GM19463 (cell line): ENCODE measurements around the gene PIK3C2G.
A peak's percentile ranks its signal among the peaks of the same experiment; 100 is the strongest.
"Not testable (repeated sequence)": the region's sequence is repeated elsewhere in the genome, so short reads cannot be mapped to it uniquely, and the experiment has no call there.

Source experiments
- ATAC-seq: cut with Tn5 transposase; IDR thresholded peaks from one replicate; pipeline ENCODE4 v1.9.1; 2021; ENCODE audit warnings: mild to moderate bottlenecking, moderate library complexity; ENCODE audit not compliant: unreplicated experiment

PIK3C2G gene

GRCh38 chr12:18261273-18261672 is at the start of gene PIK3C2G:
Gene PIK3C2G, plus strand, starts transcription at chr12:18261518. Its CDS starts 20,564 bp downstream, at chr12:18282082.
- no peak for ATAC-seq

DNA sequence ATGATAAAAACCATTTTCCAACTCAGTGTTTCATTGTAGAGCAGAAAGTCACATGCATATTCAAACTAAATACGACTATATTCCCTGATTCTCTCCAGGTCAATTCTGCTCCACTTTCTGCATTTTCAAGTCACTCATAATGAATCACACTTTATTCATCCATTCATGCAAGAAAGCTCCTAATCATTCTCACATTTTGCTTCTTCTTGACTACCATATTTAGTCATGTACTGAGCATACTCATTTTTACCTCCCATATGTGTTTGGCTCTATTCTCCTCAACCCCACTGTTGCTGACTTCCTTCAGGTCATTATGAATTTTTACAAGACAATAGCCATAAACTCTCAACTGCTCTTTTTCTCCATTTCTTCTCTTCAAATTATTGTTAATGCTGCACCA is 43.4 kb upstream of the PIK3C2G start:
- no peak for ATAC-seq

GRCh38 chr12:18221726-18222125 is 39.6 kb upstream of the PIK3C2G start:
- ATAC-seq = no peak

DNA sequence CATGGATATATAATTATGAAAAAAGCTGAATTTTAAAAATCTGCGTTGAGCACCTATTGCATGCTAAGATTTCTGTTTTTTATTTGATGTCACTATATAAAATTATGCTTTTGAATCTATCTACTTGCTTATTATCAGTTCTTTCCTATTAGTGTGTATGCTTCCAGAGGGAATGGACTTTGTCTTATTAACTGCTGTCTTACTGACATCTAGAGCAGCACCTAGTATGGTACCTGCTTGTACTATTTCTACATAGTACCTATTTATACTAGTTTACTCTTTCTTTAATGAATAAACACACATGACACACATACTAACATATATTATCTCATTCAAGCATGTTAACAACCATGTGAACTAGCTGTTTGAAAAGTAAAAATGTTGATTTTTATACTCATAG is 38.6 kb upstream of the PIK3C2G start:
- ATAC-seq = no peak

DNA sequence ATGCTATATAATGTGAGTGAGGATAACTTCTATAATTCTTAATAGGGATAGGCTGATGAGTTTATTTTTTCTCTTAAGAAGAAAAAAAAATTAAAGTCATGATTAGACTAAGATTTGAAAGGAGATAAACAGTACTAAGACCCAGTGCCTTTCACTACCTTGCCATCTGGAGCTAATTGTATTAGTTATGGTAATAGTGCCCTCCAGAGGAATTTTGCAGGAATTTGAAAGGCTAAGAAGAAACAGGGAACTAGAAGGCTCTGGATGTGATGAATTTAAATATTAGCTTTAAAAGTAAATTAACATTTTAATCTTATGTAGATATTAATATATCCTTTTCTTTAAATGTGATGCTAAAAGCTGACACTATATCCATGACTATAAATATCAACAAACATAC is 36.6 kb upstream of the PIK3C2G start:
- ATAC-seq = no peak

- no peak for ATAC-seq
Measured at GRCh38 chr12:18239526-18239925, 21.8 kb upstream of the PIK3C2G start.

DNA sequence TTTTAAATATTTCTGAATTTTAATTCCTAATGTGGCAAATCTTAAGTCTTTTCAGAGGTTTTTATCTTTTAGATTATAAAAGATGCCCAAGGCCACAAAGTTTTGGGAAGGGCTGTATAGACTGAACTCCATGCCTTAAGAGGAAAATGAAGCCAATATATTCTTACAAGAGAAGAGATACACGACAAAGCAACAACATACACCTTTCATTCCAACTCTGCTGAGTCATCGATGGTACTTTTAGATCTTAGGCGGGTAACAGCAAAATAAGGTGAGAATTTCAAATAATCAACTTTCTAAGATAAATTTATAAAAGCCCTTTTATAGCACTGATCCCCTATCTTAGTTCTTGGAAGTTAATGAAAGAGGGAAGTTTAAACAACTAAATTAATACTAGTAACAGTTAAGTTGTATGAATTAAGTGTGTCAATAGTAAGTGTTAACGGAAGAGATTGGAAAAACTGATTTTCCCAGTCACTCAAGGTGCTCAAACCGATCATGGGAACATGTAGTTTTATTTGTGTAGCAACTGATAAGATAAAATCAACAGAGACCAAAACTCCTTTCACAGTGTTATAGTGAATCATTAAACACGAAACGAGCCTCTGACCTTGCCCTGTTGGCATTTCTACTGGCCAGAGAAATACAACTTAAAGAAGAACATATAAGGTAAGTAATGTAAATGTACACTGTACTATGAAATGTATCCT is 18.8 kb upstream of the PIK3C2G start:
- no peak for ATAC-seq

DNA sequence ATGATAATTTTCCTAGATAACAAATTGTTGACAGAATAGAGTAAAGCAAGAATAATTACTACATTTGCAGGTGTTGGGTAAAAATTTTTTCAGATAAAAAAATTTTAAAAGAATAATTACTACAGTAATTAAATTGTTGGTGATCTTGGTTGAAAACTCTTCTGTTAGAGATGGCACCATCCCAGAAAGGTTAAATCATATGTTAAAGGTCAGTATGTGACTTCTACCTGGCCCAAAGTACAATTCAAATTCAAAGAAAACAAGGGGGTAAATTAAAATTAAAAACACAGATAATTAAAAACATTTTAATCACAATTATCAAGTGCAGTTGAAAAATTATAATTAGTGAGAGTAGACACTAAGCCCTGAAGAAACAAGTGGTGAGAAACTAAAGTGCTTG is 18.1 kb upstream of the PIK3C2G start:
- ATAC-seq = no peak

GRCh38 chr12:18246066-18246465 is 15.3 kb upstream of the PIK3C2G start:
- ATAC-seq = no peak

DNA sequence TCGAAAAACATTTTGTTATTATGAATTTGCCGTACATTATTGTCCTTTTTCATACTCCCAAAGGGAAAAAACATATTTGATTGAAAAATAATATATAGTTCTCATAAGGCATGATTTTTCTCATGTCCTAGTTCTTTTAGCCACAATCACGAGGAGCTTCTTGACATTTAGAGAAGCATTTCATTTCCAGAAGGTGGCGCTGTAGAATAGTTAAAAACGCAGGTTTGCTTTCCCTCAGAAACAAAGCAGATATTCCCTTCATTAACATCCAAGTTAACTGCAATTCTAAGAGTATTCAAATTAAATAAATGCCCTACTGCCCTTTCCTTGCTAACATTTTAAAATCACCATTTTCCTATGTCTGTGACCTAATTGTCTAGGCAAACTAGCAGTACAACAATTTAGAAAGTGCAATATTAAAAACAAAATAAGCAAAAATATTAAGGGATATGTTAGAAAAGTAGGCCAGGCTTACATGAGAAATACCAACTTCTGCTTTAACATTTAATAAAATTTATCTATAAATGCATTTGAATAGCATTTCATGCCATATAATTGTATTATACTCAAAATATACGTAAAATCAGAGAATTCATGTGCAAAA is 10.9 kb upstream of the PIK3C2G start:
- peak; percentile 48 for ATAC-seq

DNA sequence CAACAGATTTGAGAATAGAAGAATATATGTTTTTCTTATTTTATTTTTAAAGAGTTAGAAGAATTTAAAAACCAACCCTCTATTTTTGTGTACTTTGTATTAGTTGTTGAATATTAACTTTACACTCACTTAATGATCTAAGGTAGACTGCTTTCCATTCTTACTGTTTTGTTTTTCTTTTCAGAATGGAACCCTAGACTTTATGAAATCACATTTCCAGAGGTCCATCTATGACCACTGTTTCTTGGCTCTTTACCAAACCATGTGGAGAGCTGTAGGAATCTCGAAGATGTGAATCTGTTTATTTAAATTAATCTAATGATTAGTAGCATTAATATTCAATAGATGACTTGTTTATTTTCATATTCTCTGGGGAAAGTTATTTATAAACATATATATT is 7.2 kb upstream of the PIK3C2G start:
- ATAC-seq = no peak

- not testable (repeated sequence) for ATAC-seq
Measured at GRCh38 chr12:18255004-18255403, 6.3 kb upstream of the PIK3C2G start.

DNA sequence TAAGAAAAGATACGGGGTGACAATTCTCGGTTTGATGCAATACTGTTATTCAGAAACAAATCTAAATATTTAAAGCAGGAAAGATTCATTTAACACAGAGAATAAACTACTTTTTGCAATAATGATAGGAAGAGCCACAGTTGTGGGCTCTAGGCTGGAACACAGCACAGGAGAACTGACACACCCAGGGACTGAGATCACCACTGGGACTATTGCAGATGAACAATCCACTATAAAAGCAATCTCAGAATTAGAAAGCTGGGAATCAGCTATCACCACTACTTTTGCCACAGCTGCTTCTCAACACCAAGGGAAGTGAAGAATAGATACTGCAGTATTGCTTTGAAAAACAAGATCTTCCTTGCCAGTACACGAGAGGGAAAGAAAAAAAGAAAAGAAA is 4.1 kb upstream of the PIK3C2G start:
- no peak for ATAC-seq

DNA sequence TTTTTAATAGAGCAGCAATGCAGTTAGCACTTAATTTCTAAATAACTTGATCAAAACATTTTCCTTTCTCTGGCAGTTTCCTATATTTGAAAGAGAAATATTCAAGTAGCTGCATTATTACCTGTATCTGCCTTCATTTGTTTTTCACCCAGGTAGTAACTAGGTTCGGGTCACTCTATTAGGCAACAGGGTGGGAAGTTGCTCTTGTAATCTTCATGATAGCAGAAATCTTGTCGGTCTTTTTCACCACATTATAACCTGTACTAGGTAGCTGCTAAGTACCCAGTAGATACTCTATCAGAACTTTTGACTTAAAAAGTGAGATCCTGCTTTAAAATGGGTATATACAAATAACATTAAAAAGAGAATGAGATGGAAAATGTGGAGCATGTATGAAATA is 2.4 kb upstream of the PIK3C2G start:
- no peak for ATAC-seq

GRCh38 chr12:18259906-18260682 is 1.2 kb upstream of the PIK3C2G start:
- no peak for ATAC-seq

DNA sequence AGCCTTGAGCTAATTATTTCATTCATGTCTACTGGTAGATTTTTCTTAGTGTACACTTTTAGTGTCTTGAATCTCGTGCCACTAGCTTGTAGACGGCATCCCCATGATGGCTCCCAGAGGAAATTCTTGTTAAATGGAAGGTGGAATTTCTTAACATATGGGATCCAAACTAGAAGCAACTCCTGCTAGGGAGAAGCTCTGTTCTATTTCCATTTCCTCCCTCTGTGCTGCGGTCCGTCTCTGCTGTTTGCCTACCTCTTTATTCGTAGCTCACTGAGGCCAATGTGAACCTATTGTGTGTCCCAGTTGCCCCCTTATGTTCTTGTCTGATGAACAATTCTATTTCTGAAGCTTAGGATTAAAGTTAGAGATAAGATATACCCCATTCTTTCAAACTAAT is 588 bp downstream of the PIK3C2G start:
- ATAC-seq = no peak

DNA sequence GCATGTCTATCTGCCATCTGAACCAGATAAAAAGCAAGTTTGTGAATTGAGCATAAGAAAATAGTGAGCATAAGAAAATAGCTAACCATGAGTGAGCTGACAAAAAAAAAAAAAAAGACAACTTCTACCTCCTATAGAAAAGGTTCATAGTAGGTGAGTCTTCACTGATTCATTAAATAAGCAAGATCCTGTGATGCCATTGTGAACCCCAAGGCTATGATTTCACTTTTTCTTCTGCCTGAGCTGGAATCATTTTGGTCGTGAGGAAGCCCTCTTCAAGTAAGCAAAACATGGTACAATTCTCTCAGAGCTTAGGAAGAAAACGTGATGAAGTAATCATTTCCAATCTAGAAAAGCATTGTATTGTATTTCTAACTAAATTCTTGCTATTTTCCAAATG is 1.2 kb downstream of the PIK3C2G start:
- no peak for ATAC-seq

GRCh38 chr12:18264581-18265075 is 3.3 kb downstream of the PIK3C2G start:
- no peak for ATAC-seq

- ATAC-seq = no peak
Measured at GRCh38 chr12:18267427-18268099, 6.2 kb downstream of the PIK3C2G start.

DNA sequence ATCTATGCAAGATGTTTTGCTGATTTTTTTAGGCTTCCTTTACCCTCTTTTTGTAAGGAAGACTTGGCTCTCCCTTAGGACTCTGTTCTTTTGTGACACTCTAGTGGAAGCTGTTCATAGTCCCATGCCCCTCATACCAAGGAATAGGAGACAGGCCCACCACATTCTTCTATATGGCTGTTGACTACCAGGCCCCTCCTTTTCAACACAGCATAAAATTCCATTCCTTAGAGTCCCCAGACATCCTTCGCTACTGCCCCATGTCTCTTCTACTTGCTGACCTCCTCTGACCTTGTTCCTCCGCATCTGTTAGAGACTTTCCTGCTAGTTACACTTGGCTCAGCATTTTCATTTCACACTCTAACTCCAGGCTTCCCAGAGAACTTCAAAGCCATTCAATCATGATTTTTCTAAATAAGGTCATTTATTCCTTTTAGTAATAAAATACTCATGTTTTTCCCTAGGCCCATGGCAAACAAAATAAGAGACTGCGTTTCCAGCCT is 9.7 kb downstream of the PIK3C2G start:
- ATAC-seq = no peak

- ATAC-seq = no peak
Measured at GRCh38 chr12:18275981-18276380, 14.7 kb downstream of the PIK3C2G start.
